Nephron progenitor cell (in vitro differentiated cells): ENCODE measurements around the gene ZNF844.

Experiments used
- DNase-seq: peaks from one replicate; pipeline ENCODE4 v3.0.0; 2021
- H3K27ac Mint-ChIP-seq: 2 replicates; pipeline ENCODE4 v1.8.0; 2021; ENCODE audit warnings: mild to moderate bottlenecking, moderate library complexity, mixed read lengths
- H3K27me3 Mint-ChIP-seq: 2 replicates; pipeline ENCODE4 v1.8.0; 2021; ENCODE audit warnings: mild to moderate bottlenecking, low read depth, mixed read lengths; ENCODE audit not compliant: poor library complexity
- H3K36me3 Mint-ChIP-seq: 2 replicates; pipeline ENCODE4 v1.8.0; 2021; ENCODE audit warnings: low read depth, mixed read lengths
- H3K4me1 Mint-ChIP-seq: 2 replicates; pipeline ENCODE4 v1.8.0; 2021; ENCODE audit warnings: mixed read lengths
- H3K4me3 Mint-ChIP-seq: 2 replicates; pipeline ENCODE4 v1.8.0; 2021; ENCODE audit warnings: mild to moderate bottlenecking, moderate library complexity, mixed read lengths
- H3K9me3 Mint-ChIP-seq: 2 replicates; pipeline ENCODE4 v1.8.0; 2021; ENCODE audit warnings: mild to moderate bottlenecking, moderate library complexity, mixed read lengths
- CTCF ChIP-seq: fragments of 200-600 bp; sonication (generic); IDR thresholded peaks from 2 replicates; pipeline ENCODE4 v1.5.0; 2021; ENCODE audit warnings: antibody characterized with exemption

ZNF844 gene

GRCh38 chr19:12113121-12113520 is 48.6 kb downstream of the ZNF844 start:
- Mint-ChIP-seq H3K27me3 (no peaks in the 10 kb centered on the region), H3K27ac (no peak overlapping the region), H3K36me3 (peaks cover 90% of the 10 kb centered on the region), H3K9me3 (peaks cover 87% of the 10 kb centered on the region), H3K4me3 (no peak overlapping the region), H3K4me1 (no peaks in the 10 kb centered on the region)
- TF ChIP-seq CTCF, result no peak
- no peak for DNase-seq

- Mint-ChIP-seq H3K4me3 (no peak overlapping the region), H3K36me3 (peaks cover 64% of the 10 kb centered on the region), H3K4me1 (no peaks in the 10 kb centered on the region), H3K9me3 (peaks cover 73% of the 10 kb centered on the region), H3K27ac (no peak overlapping the region), H3K27me3 (no peaks in the 10 kb centered on the region)
- no peak for DNase-seq
- TF ChIP-seq CTCF, result no peak
Observed at GRCh38 chr19:12117201-12117970, 52.9 kb downstream of the ZNF844 start.

GRCh38 chr19:12126707-12127106 is 62.2 kb downstream of the ZNF844 start:
- H3K9me3 Mint-ChIP-seq, result peaks cover 71% of the 10 kb centered on the region
- no peak overlapping the region for H3K4me3 Mint-ChIP-seq
- no peaks in the 10 kb centered on the region for H3K4me1 Mint-ChIP-seq
- DNase-seq, result no peak
- H3K36me3 Mint-ChIP-seq, result peaks cover 68% of the 10 kb centered on the region
- TF ChIP-seq CTCF, result no peak
- no peaks in the 10 kb centered on the region for H3K27me3 Mint-ChIP-seq
- H3K27ac Mint-ChIP-seq, result no peak overlapping the region
